ENCODE measurements around the gene DPY19L3.
"Not testable (repeated sequence)": the region's sequence is repeated elsewhere in the genome, so short reads cannot be mapped to it uniquely, and the experiment has no call there.

The DPY19L3 gene

GRCh38 chr19:32396046-32396652 lies 9.4 kb upstream of the DPY19L3 start:
- DNase-seq, result no peak

GRCh38 chr19:32397671-32398101 lies 7.9 kb upstream of the DPY19L3 start:
- no peak for DNase-seq

- no peak for DNase-seq
Measured at GRCh38 chr19:32401992-32402391, 3.6 kb upstream of the DPY19L3 start.

GRCh38 chr19:32403291-32403995 lies 2.1 kb upstream of the DPY19L3 start:
- peak; percentile 33 for DNase-seq

- DNase-seq, result no peak
Measured at GRCh38 chr19:32404213-32404932, 1.2 kb upstream of the DPY19L3 start.

GRCh38 chr19:32404933-32405430 lies 588 bp upstream of the DPY19L3 start:
- peak; percentile 81 for DNase-seq

- peak; percentile 16 for DNase-seq
Measured at GRCh38 chr19:32406161-32407003, 812 bp downstream of the DPY19L3 start.

DNA sequence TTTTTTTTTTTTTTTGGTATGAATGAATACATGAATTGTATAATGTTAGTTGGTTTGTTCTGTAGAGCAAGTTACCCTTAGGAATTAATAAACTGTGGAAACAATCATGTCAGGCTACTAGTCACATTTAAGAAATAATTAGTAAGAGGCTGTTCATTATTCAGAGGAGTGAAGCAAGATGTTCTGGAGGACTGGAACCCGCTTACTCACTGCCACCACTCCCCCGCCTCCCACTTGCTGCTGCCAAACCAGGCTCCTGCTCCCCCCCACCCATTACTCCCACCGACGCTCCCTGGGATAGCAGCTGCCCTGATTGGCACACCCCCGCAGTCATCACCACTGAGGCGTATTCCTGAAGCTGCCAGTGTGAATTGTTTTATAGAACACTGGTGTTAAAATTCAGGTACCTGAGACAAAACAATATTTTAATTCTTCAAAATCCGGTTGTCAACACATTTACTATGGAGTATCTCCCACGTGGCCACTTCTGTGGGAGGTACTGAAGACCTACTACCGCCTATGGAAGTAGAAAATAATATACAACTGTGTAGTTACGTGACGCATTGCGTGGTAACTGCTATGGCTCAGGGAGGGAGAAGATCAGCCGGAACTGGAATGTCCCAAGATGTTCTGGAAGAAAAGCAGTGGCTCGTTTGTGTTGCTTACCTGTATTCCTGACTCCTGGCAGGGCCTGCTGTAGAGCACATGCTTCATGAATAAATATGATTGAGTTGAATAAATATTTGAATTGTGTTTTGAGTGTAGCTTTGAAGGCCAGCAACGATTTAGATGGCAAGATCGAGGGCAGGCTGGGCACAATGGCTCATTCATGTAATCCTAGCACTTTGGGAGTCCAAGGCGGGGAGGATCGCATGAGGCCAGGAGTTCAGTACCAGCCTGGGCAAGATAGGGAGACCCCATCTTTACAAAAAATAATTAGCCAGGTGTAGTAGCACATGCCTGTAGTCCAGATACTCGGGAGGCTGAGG lies 1.7 kb downstream of the DPY19L3 start:
- peak; percentile 12 for DNase-seq

DNA sequence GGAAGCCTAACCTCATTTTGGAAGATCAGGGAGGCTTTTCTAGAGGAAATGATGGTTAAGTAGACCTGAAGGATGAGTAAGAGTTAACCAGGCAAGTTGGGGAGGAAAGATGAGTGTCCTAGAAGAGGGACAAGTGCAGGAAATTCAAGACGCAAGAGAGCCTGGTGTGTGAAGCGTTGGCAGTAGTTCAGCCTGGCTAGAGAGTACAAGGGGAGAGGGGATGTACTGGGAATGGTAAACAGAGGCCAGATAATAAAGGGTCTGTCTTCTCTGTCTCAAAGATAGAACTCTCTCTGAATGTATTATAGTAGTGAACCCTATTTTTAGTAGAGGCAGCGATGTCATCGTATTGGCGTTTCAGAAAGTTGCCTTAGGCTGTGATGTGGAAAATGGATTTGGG lies 9.7 kb downstream of the DPY19L3 start:
- no peak for DNase-seq

- no peak for DNase-seq
Measured at GRCh38 chr19:32415669-32416068, 10.1 kb downstream of the DPY19L3 start.

GRCh38 chr19:32416749-32417456 lies 11.3 kb downstream of the DPY19L3 start:
- DNase-seq, result no peak

- peak; percentile 5 for DNase-seq
Measured at GRCh38 chr19:32418155-32418554, 12.6 kb downstream of the DPY19L3 start.

DNA sequence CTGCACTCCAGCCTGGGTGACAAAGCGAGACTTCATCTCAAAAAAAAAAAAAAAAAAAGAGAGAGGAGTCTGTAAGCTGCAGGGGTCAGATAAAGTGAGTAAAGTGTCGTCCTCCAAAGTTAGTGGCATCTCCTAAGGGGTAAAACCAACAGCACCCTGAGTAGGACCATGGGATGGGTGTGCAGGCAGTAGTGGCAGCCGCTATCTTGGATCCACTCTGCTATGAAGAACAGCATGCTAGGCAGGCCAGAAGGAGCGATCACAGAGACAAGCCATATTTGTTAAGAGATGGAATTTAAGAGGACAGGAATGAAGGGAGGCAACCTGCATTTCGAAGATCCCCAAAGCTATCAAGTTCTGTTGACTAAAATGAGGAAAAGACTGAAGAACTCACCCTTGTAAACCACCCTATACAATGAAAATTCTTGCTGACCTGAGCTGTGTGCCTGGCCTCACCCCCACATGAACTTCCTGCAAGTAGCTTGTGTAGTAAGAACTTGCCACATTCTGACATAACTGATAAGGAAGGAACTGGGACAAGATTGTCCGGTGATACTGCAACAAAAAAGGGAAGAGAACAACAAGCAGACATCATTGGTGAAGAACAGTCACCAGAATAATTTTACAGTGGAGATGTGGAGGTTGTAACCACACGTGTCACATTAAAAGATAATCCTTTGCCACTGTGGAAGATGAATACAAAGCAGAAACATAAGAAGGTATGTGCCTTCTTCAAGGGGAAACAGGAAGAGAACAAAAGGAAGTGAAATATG lies 16.2 kb downstream of the DPY19L3 start:
- peak; percentile 94 for DNase-seq

GRCh38 chr19:32422435-32422834 lies 16.9 kb downstream of the DPY19L3 start:
- no peak for DNase-seq

GRCh38 chr19:32423944-32424343 lies 18.4 kb downstream of the DPY19L3 start:
- DNase-seq, result not testable (repeated sequence)

DNA sequence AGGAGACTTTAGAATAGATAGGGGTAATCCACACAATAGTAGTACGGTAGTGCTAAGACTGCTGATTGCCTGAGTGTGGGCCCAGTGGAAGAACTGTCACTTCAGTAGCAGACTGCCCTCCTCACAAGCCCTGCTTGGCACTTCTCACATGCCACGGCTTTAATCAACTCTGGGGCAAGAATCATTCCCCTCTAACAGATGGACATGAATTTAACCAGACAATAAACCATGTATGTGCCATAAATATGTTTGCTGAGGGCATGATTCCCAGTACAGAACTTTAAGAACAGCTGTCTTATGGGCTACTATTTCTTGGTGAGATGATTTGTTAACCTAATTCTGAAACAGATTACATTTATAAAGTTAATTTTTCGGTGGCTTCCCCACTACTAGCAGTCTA lies 22.0 kb downstream of the DPY19L3 start:
- DNase-seq, result no peak

GRCh38 chr19:32436692-32437091 lies 31.1 kb downstream of the DPY19L3 start:
- no peak for DNase-seq

- DNase-seq, result no peak
Measured at GRCh38 chr19:32437096-32437495, 31.5 kb downstream of the DPY19L3 start.

- no peak for DNase-seq
Measured at GRCh38 chr19:32438751-32439150, 33.2 kb downstream of the DPY19L3 start.

DNA sequence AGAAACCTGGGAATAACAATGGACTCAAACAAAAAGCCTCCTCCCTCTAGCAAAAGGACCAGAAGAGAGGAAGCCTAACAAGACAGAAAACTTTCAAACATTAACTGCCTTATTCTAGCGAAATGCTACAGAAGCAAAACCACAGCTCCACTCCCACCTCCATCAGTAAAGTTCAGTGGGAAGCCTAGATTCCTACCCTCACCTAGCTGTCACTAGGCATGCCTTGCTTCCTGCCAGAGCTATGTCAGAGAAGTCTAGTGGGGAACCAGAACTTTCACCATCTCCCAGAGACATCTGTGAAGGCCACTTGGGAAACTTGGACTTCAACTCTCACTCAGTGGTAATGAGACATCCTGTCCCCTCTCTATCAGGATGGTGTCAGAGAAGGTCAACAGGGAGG lies 37.1 kb downstream of the DPY19L3 start:
- DNase-seq, result no peak

Measured in OCI-M1 (cell line).